DMS153 treated with DMSO at 0.1 percent for 48 hours (cell line): ENCODE data around the gene SORL1-AS1.

Experiments used
- DNase-seq: peaks from one replicate; lab custom pipeline; 2025; ENCODE audit not compliant: unreplicated experiment; lab: John Stamatoyannopoulos, UW

SORL1-AS1 gene

GRCh38 chr11:121476379-121477032 lies 23.7 kb upstream of the SORL1-AS1 start:
- peak; percentile 74 for DNase-seq

GRCh38 chr11:121474680-121475079 lies 21.9 kb upstream of the SORL1-AS1 start:
- DNase-seq: no peak

- DNase-seq: no peak
Measured at GRCh38 chr11:121473064-121473777, 20.5 kb upstream of the SORL1-AS1 start.

GRCh38 chr11:121472312-121472711 lies 19.5 kb upstream of the SORL1-AS1 start:
- DNase-seq: no peak

- DNase-seq: no peak
Measured at GRCh38 chr11:121471167-121471566, 18.4 kb upstream of the SORL1-AS1 start.

- DNase-seq: no peak
Measured at GRCh38 chr11:121469910-121470309, 17.1 kb upstream of the SORL1-AS1 start.

GRCh38 chr11:121467965-121468364 lies 15.2 kb upstream of the SORL1-AS1 start:
- no peak for DNase-seq

GRCh38 chr11:121467471-121467870 lies 14.7 kb upstream of the SORL1-AS1 start:
- DNase-seq: no peak

GRCh38 chr11:121466063-121466794 lies 13.5 kb upstream of the SORL1-AS1 start:
- peak; percentile 93 for DNase-seq

GRCh38 chr11:121465709-121466062 lies 12.9 kb upstream of the SORL1-AS1 start:
- no peak for DNase-seq

- DNase-seq: peak; percentile 9
Measured at GRCh38 chr11:121464352-121464946, 11.7 kb upstream of the SORL1-AS1 start.

- no peak for DNase-seq
Measured at GRCh38 chr11:121463689-121464335, 11.0 kb upstream of the SORL1-AS1 start.

GRCh38 chr11:121461843-121462242 lies 9.1 kb upstream of the SORL1-AS1 start:
- DNase-seq: no peak

GRCh38 chr11:121460941-121461514 lies 8.3 kb upstream of the SORL1-AS1 start:
- DNase-seq: peak; percentile 44

GRCh38 chr11:121459413-121460017 lies 6.7 kb upstream of the SORL1-AS1 start:
- DNase-seq: peak; percentile 68

- DNase-seq: no peak
Measured at GRCh38 chr11:121458551-121458950, 5.8 kb upstream of the SORL1-AS1 start.

GRCh38 chr11:121456816-121457431 lies 4.2 kb upstream of the SORL1-AS1 start:
- no peak for DNase-seq

- no peak for DNase-seq
Measured at GRCh38 chr11:121456151-121456550, 3.4 kb upstream of the SORL1-AS1 start.

GRCh38 chr11:121455115-121455514 lies 2.3 kb upstream of the SORL1-AS1 start:
- DNase-seq: no peak
